K562 (cell line): Measurements from ENCODE around the gene PAQR8. TPM values are rescaled to one million over a fixed set of nuclear protein-coding genes. Genes with fewer than 3 reads are reported as not detected.

Experiments
- ATF7 ChIP-seq: fragments of 450-650 bp; IDR thresholded peaks from 2 replicates; pipeline ENCODE4 v1.7.1; 2014; ENCODE audit warnings: mild to moderate bottlenecking, moderate library complexity
- JUN ChIP-seq, 2 experiments: sonication (generic) in 1 of 2; formaldehyde crosslinking in 1 of 2; IDR thresholded peaks; 2 replicates each; pipeline versions ENCODE4 v1.6.1 to v1.8.0; 2012 to 2022; ENCODE audit warnings: borderline replicate concordance in 2 of 2, mild to moderate bottlenecking in 2 of 2, improper control_type of control experiment in 1 of 2, low read depth in 1 of 2, low read length in 1 of 2, missing genetic modification reagents in 1 of 2
- KDM5B ChIP-seq: fragments of 200-600 bp; sonication (generic); IDR thresholded peaks from 2 replicates; pipeline ENCODE4 v1.6.1; 2012; ENCODE audit warnings: low read depth, mild to moderate bottlenecking, moderate library complexity, low read length, control low read depth, inconsistent platforms; ENCODE audit not compliant: insufficient replicate concordance
- MNT ChIP-seq, 2 experiments: fragments of 450-650 bp; conservative IDR thresholded peaks; 2 replicates each; pipeline ENCODE4 v1.6.1; 2017; ENCODE audit warnings: mild to moderate bottlenecking in 2 of 2, moderate library complexity in 2 of 2
- PCBP1 ChIP-seq: fragments of 200-400 bp; formaldehyde crosslinking; IDR thresholded peaks from 2 replicates; pipeline ENCODE4 v1.6.1; 2018; ENCODE audit warnings: mild to moderate bottlenecking, low read depth, low read length; ENCODE audit not compliant: poor library complexity, severe bottlenecking
- SLC30A9 ChIP-seq: fragments of 250-450 bp; sonication (Bioruptor Pico); IDR thresholded peaks from 2 replicates; pipeline ENCODE4 v1.8.0; 2022; ENCODE audit warnings: mild to moderate bottlenecking, moderate library complexity
- THAP12 ChIP-seq: fragments of 250-450 bp; sonication (Bioruptor Pico); IDR thresholded peaks from 2 replicates; pipeline ENCODE4 v1.9.0; 2021; ENCODE audit warnings: mild to moderate bottlenecking, inconsistent platforms
- ZNF592 ChIP-seq: fragments of 450-650 bp; IDR thresholded peaks from 2 replicates; pipeline ENCODE4 v1.6.1; 2017; ENCODE audit warnings: antibody characterized with exemption, mild to moderate bottlenecking
- ZNF639 ChIP-seq, 2 experiments: fragments of 200-800 bp in 1 of 2; sonication (Bioruptor generic) in 1 of 2; sonication (generic) in 1 of 2; formaldehyde crosslinking in 1 of 2; IDR thresholded peaks in 1 of 2; conservative IDR thresholded peaks in 1 of 2; 2 replicates each; pipeline versions ENCODE4 v1.5.0 to v1.6.1; 2016 to 2020; ENCODE audit warnings: missing compliant biosample characterization in 1 of 2, missing genetic modification characterization in 1 of 2, missing genetic modification reagents in 1 of 2
- polyA plus RNA-seq, 8 experiments: library from polyadenylated mRNA; depleted of rRNA in 4 of 8; stranded (reverse) in 5 of 8; unstranded in 3 of 8; fragments of >200 nt; fragmentation: Nextera tagmentation in 2 of 8; fragmentation: Illumina TruSeq in 1 of 8; extraction: Ambion mirVana in 2 of 8; extraction: Trizol in 1 of 8; gene quantifications; 2 replicates each; pipeline versions ENCODE4 v1.2.1 to v1.2.3, GENCODE V29; 2011 to 2014; ENCODE audit warnings: inconsistent platforms in 1 of 8, missing spikeins in 1 of 8
- total RNA-seq, 7 experiments: library from RNA; depleted of rRNA in 6 of 7; stranded (reverse); fragments of >200 nt in 6 of 7; fragmentation: Illumina TruSeq in 2 of 7; extraction: Trizol in 2 of 7; gene quantifications; 2 replicates each; pipeline versions ENCODE4 v1.2.1 to v1.2.3, GENCODE V29; 2011 to 2021; ENCODE audit warnings: low replicate concordance in 1 of 7
- TF ChIP-seq, protein P1 (sequence below): fragments of 250-450 bp; sonication (Bioruptor Pico); IDR thresholded peaks from 2 replicates; pipeline ENCODE4 v1.5.0; 2021; ENCODE audit warnings: mild to moderate bottlenecking, borderline replicate concordance
- TF ChIP-seq, protein P2 (sequence below): sonication (generic); formaldehyde crosslinking; IDR thresholded peaks from 2 replicates; pipeline ENCODE4 v1.9.0; 2022; ENCODE audit warnings: mild to moderate bottlenecking, missing genetic modification reagents

The PAQR8 gene
- total and polyA plus RNA-seq, 9 of the 15 experiments (the other 6 are each of a cell fraction or from before 2014, with no cell fraction given): 1.4 to 10.2 (median 3.5) TPM

- TF ChIP-seq THAP12 (CRISPR knock-in tag): peak; percentile 57; the same call in 1 of the 2 replicates
- TF ChIP-seq JUN (IDR thresholded peaks at IDR 0.05; ENCODE audit: borderline replicate concordance, low read depth, low read length): no peak; the same call in 1 of the 2 replicates
- TF ChIP-seq JUN (CRISPR knock-in tag; IDR thresholded peaks at IDR 0.05; ENCODE audit: borderline replicate concordance): peak; percentile 61; the same call in 1 of the 2 replicates
- TF ChIP-seq, protein P1, sequence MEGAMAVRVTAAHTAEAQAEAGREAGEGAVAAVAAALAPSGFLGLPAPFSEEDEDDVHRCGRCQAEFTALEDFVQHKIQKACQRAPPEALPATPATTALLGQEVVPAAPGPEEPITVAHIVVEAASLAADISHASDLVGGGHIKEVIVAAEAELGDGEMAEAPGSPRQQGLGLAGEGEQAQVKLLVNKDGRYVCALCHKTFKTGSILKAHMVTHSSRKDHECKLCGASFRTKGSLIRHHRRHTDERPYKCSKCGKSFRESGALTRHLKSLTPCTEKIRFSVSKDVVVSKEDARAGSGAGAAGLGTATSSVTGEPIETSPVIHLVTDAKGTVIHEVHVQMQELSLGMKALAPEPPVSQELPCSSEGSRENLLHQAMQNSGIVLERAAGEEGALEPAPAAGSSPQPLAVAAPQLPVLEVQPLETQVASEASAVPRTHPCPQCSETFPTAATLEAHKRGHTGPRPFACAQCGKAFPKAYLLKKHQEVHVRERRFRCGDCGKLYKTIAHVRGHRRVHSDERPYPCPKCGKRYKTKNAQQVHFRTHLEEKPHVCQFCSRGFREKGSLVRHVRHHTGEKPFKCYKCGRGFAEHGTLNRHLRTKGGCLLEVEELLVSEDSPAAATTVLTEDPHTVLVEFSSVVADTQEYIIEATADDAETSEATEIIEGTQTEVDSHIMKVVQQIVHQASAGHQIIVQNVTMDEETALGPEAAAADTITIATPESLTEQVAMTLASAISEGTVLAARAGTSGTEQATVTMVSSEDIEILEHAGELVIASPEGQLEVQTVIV: 0 out of 2 replicates have a peak, but pooled peaks have one; percentile 23
- TF ChIP-seq, protein P2, sequence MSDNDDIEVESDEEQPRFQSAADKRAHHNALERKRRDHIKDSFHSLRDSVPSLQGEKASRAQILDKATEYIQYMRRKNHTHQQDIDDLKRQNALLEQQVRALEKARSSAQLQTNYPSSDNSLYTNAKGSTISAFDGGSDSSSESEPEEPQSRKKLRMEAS (CRISPR knock-in tag): 0 out of 2 replicates have a peak, but pooled peaks have one; percentile 14
- TF ChIP-seq KDM5B: peak; percentile 54
- TF ChIP-seq ZNF592: peak; percentile 52; the same call in 1 of the 2 replicates
- TF ChIP-seq PCBP1: peak; percentile 32
- TF ChIP-seq SLC30A9 (CRISPR knock-in tag): no peak
- TF ChIP-seq ATF7: 0 out of 2 replicates have a peak, but pooled peaks have one; percentile 31
- TF ChIP-seq ZNF639 (CRISPR knock-in tag; conservative IDR thresholded peaks at IDR 0.05 in 1 of 2, IDR thresholded peaks at IDR 0.05 in 1 of 2): peak in 1 of 2 experiments; percentile 52; a peak in 1 of 4 replicates
- TF ChIP-seq MNT (conservative IDR thresholded peaks at IDR 0.05): peak in 1 of 2 experiments; percentile 19; a peak in 1 of 4 replicates
Observed at GRCh38 chr6:52361945-52362442, at the start of gene PAQR8 (continued).
